ENCODE results near the gene THAP11. TPM values are rescaled to one million over a fixed set of nuclear protein-coding genes. Genes with fewer than 3 reads are reported as not detected.

THAP11 gene
- total and polyA plus RNA-seq, 2 experiments from 2014 or later: 35.4 to 36.7 TPM

DNA sequence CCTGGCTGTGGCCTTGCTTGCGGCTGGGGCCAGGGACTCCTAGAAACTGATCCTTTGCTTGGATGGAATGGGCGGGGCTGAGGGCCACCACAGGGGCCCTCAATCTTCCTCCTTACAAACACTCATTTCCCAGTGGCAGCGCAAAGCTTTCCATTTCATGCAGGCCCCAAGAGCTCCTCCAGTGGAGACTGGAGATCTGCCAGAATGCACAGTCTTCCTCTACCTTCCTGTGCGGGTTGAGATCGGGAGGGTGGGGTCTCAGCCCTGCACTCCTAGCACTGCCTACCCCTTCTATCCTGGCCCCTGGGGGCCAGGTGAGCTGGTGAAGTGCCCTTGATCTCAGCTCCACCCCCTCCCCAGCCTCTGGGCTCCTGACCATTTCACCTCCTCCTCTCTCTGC, 44.3 kb downstream of the THAP11 start:
- H3K36me3 ChIP-seq (replicated peaks; ENCODE audit: insufficient read depth, low read depth): no peaks in the 10 kb centered on the region
- no peak for TF ChIP-seq EZH2phosphoT487 (IDR thresholded peaks at IDR 0.05; ENCODE audit: low read depth, severe bottlenecking, unreplicated experiment)
- TF ChIP-seq, protein P1, sequence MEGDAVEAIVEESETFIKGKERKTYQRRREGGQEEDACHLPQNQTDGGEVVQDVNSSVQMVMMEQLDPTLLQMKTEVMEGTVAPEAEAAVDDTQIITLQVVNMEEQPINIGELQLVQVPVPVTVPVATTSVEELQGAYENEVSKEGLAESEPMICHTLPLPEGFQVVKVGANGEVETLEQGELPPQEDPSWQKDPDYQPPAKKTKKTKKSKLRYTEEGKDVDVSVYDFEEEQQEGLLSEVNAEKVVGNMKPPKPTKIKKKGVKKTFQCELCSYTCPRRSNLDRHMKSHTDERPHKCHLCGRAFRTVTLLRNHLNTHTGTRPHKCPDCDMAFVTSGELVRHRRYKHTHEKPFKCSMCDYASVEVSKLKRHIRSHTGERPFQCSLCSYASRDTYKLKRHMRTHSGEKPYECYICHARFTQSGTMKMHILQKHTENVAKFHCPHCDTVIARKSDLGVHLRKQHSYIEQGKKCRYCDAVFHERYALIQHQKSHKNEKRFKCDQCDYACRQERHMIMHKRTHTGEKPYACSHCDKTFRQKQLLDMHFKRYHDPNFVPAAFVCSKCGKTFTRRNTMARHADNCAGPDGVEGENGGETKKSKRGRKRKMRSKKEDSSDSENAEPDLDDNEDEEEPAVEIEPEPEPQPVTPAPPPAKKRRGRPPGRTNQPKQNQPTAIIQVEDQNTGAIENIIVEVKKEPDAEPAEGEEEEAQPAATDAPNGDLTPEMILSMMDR (IDR thresholded peaks at IDR 0.05; ENCODE audit: poor library complexity): no peak
- no peak for TF ChIP-seq EZH2 (IDR thresholded peaks at IDR 0.05; ENCODE audit: borderline replicate concordance)
- no peaks in the 10 kb centered on the region for H3K27me3 ChIP-seq
- peaks cover 3% of the 10 kb centered on the region for H3K4me1 ChIP-seq (ENCODE audit: insufficient read depth)
- H4K20me1 ChIP-seq (ENCODE audit: insufficient read depth, poor library complexity, severe bottlenecking): no peaks in the 10 kb centered on the region
- no peak overlapping the region for H3K4me3 ChIP-seq
- no peak for DNase-seq (ENCODE audit: low spot score)
- H3K9me2 ChIP-seq (replicated peaks; ENCODE audit: insufficient read depth): no peaks in the 10 kb centered on the region
- H3K4me2 ChIP-seq: no peak overlapping the region
- WGBS (ENCODE audit: low lambda C conversion rate, missing lambda C conversion rate): 89% methylated on average over 5 of the region's 5 CpGs
- no peaks in the 10 kb centered on the region for H3K79me2 ChIP-seq
- H2AFZ ChIP-seq: no peak overlapping the region
- H3K9me3 ChIP-seq (ENCODE audit: low read depth): no peaks in the 10 kb centered on the region
- no peak overlapping the region for H3K27ac ChIP-seq

GRCh38 chr16:67888331-67888730, 46.2 kb downstream of the THAP11 start:
- Histone ChIP-seq H3K79me2 (peaks cover under 1% of the 10 kb centered on the region), H3K9me3 (ENCODE audit: low read depth) (no peaks in the 10 kb centered on the region), H4K20me1 (ENCODE audit: insufficient read depth, poor library complexity, severe bottlenecking) (no peaks in the 10 kb centered on the region), H3K4me2 (no peak overlapping the region), H3K9me2 (replicated peaks; ENCODE audit: insufficient read depth) (no peaks in the 10 kb centered on the region), H3K27me3 (no peaks in the 10 kb centered on the region), H3K4me1 (ENCODE audit: insufficient read depth) (peaks cover 2% of the 10 kb centered on the region), H2AFZ (no peak overlapping the region), H3K27ac (no peak overlapping the region), H3K36me3 (replicated peaks; ENCODE audit: insufficient read depth, low read depth) (no peaks in the 10 kb centered on the region), H3K4me3 (no peak overlapping the region)
- TF ChIP-seq EZH2phosphoT487 (IDR thresholded peaks at IDR 0.05; ENCODE audit: low read depth, severe bottlenecking, unreplicated experiment): no peak
- no peak for TF ChIP-seq EZH2 (IDR thresholded peaks at IDR 0.05; ENCODE audit: borderline replicate concordance)
- TF ChIP-seq, protein P1 (IDR thresholded peaks at IDR 0.05; ENCODE audit: poor library complexity): no peak
- no peak for DNase-seq (ENCODE audit: low spot score)
- 83% methylated on average over 3 of the region's 3 CpGs for WGBS (ENCODE audit: low lambda C conversion rate, missing lambda C conversion rate)

- H3K36me3 ChIP-seq (replicated peaks; ENCODE audit: insufficient read depth, low read depth): no peaks in the 10 kb centered on the region
- peaks cover 41% of the 10 kb centered on the region for H3K79me2 ChIP-seq
- H3K4me3 ChIP-seq: no peak overlapping the region
- H3K27ac ChIP-seq: peak overlapping the region; percentile 50
- WGBS (ENCODE audit: low lambda C conversion rate, missing lambda C conversion rate): 69% methylated on average over 5 of the region's 5 CpGs
- H3K9me3 ChIP-seq (ENCODE audit: low read depth): no peaks in the 10 kb centered on the region
- no peaks in the 10 kb centered on the region for H3K27me3 ChIP-seq
- DNase-seq (ENCODE audit: low spot score): no peak
- peaks cover 11% of the 10 kb centered on the region for H4K20me1 ChIP-seq (ENCODE audit: insufficient read depth, poor library complexity, severe bottlenecking)
- H2AFZ ChIP-seq: peak overlapping the region; percentile 45
- no peak for TF ChIP-seq EZH2phosphoT487 (IDR thresholded peaks at IDR 0.05; ENCODE audit: low read depth, severe bottlenecking, unreplicated experiment)
- no peak for TF ChIP-seq EZH2 (IDR thresholded peaks at IDR 0.05; ENCODE audit: borderline replicate concordance)
- TF ChIP-seq, protein P1 (IDR thresholded peaks at IDR 0.05; ENCODE audit: poor library complexity): no peak
- H3K9me2 ChIP-seq (replicated peaks; ENCODE audit: insufficient read depth): no peaks in the 10 kb centered on the region
- H3K4me1 ChIP-seq (ENCODE audit: insufficient read depth): peaks cover 9% of the 10 kb centered on the region
- peak overlapping the region; percentile 75 for H3K4me2 ChIP-seq
Observed at GRCh38 chr16:67892375-67892774, 50.3 kb downstream of the THAP11 start.

Data from hepatocyte (in vitro differentiated cells).